ENCODE results near the gene ARHGAP26. TPM values are rescaled to one million over a fixed set of nuclear protein-coding genes. Genes with fewer than 3 reads are reported as not detected.
A peak's percentile ranks its signal among the peaks of the same experiment; 100 is the strongest.

The ARHGAP26 gene
- total and polyA plus RNA-seq, 2 of the 4 experiments (the other 2 are of a cell fraction): 0.54 to 0.56 TPM

DNA sequence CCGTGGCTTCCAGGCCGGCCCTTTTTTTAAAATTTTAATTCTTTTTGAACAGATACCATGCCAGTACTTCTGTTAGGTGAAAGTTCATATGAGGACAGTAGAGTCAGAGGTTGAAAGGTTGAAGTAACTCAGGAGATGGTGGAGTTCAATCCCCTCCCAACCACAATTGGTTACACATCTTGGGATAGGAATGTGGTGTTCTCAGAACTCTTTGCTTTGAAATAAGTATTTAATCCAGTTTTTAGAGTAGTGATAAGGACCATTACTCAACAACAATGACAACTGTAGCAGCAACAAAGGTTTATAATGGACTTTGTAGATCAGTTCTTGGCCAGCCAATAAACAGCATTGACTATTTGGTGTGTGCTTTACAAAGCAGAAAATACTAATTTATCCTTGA lies 116.0 kb downstream of the ARHGAP26 start:
- TF ChIP-seq FOS (IDR thresholded peaks at IDR 0.05; ENCODE audit: low read depth, low read length) (no peak), POLR2A (IDR thresholded peaks at IDR 0.05; ENCODE audit: low read depth, low read length) (no peak), SMC3 (IDR thresholded peaks at IDR 0.05; ENCODE audit: low read depth, low read length) (no peak), BHLHE40 (IDR thresholded peaks at IDR 0.05; ENCODE audit: low read depth, low read length) (no peak), MAFK (IDR thresholded peaks at IDR 0.05; ENCODE audit: low read depth, low read length) (no peak), MXI1 (IDR thresholded peaks at IDR 0.05; ENCODE audit: borderline replicate concordance, low read depth, low read length) (no peak), RFX5 (IDR thresholded peaks at IDR 0.05; ENCODE audit: low read depth, low read length) (no peak), NFE2L2 (IDR thresholded peaks at IDR 0.05; ENCODE audit: low read depth, low read length) (no peak)
- TF ChIP-seq, protein P1, sequence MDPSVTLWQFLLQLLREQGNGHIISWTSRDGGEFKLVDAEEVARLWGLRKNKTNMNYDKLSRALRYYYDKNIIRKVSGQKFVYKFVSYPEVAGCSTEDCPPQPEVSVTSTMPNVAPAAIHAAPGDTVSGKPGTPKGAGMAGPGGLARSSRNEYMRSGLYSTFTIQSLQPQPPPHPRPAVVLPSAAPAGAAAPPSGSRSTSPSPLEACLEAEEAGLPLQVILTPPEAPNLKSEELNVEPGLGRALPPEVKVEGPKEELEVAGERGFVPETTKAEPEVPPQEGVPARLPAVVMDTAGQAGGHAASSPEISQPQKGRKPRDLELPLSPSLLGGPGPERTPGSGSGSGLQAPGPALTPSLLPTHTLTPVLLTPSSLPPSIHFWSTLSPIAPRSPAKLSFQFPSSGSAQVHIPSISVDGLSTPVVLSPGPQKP (IDR thresholded peaks at IDR 0.05; ENCODE audit: borderline replicate concordance, low read depth, low read length): no peak
- TF ChIP-seq, protein P2, sequence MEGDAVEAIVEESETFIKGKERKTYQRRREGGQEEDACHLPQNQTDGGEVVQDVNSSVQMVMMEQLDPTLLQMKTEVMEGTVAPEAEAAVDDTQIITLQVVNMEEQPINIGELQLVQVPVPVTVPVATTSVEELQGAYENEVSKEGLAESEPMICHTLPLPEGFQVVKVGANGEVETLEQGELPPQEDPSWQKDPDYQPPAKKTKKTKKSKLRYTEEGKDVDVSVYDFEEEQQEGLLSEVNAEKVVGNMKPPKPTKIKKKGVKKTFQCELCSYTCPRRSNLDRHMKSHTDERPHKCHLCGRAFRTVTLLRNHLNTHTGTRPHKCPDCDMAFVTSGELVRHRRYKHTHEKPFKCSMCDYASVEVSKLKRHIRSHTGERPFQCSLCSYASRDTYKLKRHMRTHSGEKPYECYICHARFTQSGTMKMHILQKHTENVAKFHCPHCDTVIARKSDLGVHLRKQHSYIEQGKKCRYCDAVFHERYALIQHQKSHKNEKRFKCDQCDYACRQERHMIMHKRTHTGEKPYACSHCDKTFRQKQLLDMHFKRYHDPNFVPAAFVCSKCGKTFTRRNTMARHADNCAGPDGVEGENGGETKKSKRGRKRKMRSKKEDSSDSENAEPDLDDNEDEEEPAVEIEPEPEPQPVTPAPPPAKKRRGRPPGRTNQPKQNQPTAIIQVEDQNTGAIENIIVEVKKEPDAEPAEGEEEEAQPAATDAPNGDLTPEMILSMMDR (conservative IDR thresholded peaks at IDR 0.05; ENCODE audit: low read depth, low read length): no peak

More for the DNA sequence above, 116.0 kb downstream of the ARHGAP26 start:
- H3K23ac ChIP-seq (ENCODE audit: low read depth, low read length): no peak overlapping the region
- ChIA-PET CTCF (no interaction called here), POLR2A (ENCODE audit: unreplicated experiment) (no interaction called here)
- H2BK120ac ChIP-seq (ENCODE audit: low read depth, low read length): no peak overlapping the region
- no peaks in the 10 kb centered on the region for H3K27me3 ChIP-seq (ENCODE audit: control insufficient read depth, insufficient read depth, low read length)
- peak; percentile 33 for DNase-seq
- no peak overlapping the region for H2AK9ac ChIP-seq (replicated peaks; ENCODE audit: low read depth, low read length, poor library complexity)
- H3K36me3 ChIP-seq (ENCODE audit: control insufficient read depth, insufficient read depth, low read length): no peaks in the 10 kb centered on the region
- H2BK5ac ChIP-seq (ENCODE audit: low read depth, low read length, poor library complexity, severe bottlenecking): no peak overlapping the region
- no peak overlapping the region for H3K56ac ChIP-seq (ENCODE audit: extremely low read depth, insufficient read depth, low read length)
- H3K4ac ChIP-seq (ENCODE audit: low read depth, low read length): no peak overlapping the region
- H3K27ac ChIP-seq (ENCODE audit: insufficient read depth, low read length): no peak overlapping the region
- no peak overlapping the region for H3K18ac ChIP-seq (ENCODE audit: low read depth, low read length)
- no peak overlapping the region for H2BK20ac ChIP-seq (ENCODE audit: low read depth, low read length)
- H3K4me3 ChIP-seq (ENCODE audit: insufficient read depth, low read depth, low read length): no peak overlapping the region
- H4K5ac ChIP-seq (ENCODE audit: low read depth, low read length): no peak overlapping the region
- in situ Hi-C loops (cut with MboI; ENCODE audit: low sequenced_read_pairs): no loop called here
- H3K4me1 ChIP-seq (ENCODE audit: control insufficient read depth, insufficient read depth, low read length): peaks cover 2% of the 10 kb centered on the region; the same call in 1 of the 2 replicates
- no peaks in the 10 kb centered on the region for H3K9me3 ChIP-seq (ENCODE audit: control insufficient read depth, insufficient read depth, low read length)
- H4K91ac ChIP-seq (ENCODE audit: insufficient read depth, low read depth, low read length): no peak overlapping the region
- no peaks in the 10 kb centered on the region; the same call in 1 of the 2 replicates for H3K9me1 ChIP-seq (ENCODE audit: insufficient read depth, low read length)
- no peak overlapping the region for H3K14ac ChIP-seq (replicated peaks; ENCODE audit: low read depth, low read length)
- no peaks in the 10 kb centered on the region for H3K79me1 ChIP-seq (ENCODE audit: low read depth in 1 of 2, low read length in 2 of 2)
- no peak overlapping the region for H2BK15ac ChIP-seq (ENCODE audit: low read depth, low read length)
- H2AK5ac ChIP-seq (ENCODE audit: low read depth, low read length): no peak overlapping the region
- H2AFZ ChIP-seq (replicated peaks; ENCODE audit: low read length, poor library complexity): no peak overlapping the region
- intact Hi-C loops (cut with micrococcal nuclease): no loop called here
- no peak overlapping the region for H4K8ac ChIP-seq (ENCODE audit: low read depth in 2 of 2, low read length in 2 of 2)
- H4K20me1 ChIP-seq (ENCODE audit: insufficient read depth, low read length): no peaks in the 10 kb centered on the region
- no CpG with 5 or more reads among the region's 2 CpGs for WGBS, 2 experiments (ENCODE audit: extremely low coverage in 2 of 2, insufficient read length in 1 of 2)
- H3K9ac ChIP-seq (ENCODE audit: low read depth, low read length): no peak overlapping the region
- no peak for ATAC-seq (ENCODE audit: low read depth)
- H3K4me2 ChIP-seq (ENCODE audit: low read depth, low read length): no peak overlapping the region
- BruUV-seq (replicated peaks): no TSS peak
- dilution Hi-C loops (cut with HindIII; ENCODE audit: low sequenced_read_pairs, unreplicated experiment): loop anchor here (25.0 kb wide), 1 partner anchor 174 kb away; no protein-coding TSS in a partner anchor
